ENCODE measurements around the gene EVL.

GRCh38 chr14:100159865-100160533 is 94.8 kb downstream of the EVL start:
- TF ChIP-seq ZNF274 (IDR thresholded peaks at IDR 0.05; ENCODE audit: low read depth, low read length) (no peak), YY1 (IDR thresholded peaks at IDR 0.05; ENCODE audit: insufficient read depth, insufficient read length) (no peak), SUZ12 (IDR thresholded peaks at IDR 0.05; ENCODE audit: extremely low read depth, insufficient read depth, insufficient read length) (no peak)
